Uterus (tissue), 2 donors: ENCODE results near the gene SLIT3.

Source experiments
- CTCF ChIP-seq, 4 experiments: fragments of 200-600 bp in 2 of 4; fragments of 450-650 bp in 2 of 4; sonication (generic) in 2 of 4; IDR thresholded peaks; one replicate each; pipeline ENCODE4 v1.5.1; 2016 to 2019; ENCODE audit warnings: antibody characterized with exemption in 4 of 4, mild to moderate bottlenecking in 2 of 4, moderate library complexity in 1 of 4
- POLR2A ChIP-seq, 2 donors: fragments of 450-650 bp; IDR thresholded peaks; one replicate each; pipeline ENCODE4 v1.6.1; 2016; ENCODE audit warnings: antibody characterized with exemption in 2 of 2, mild to moderate bottlenecking in 1 of 2, moderate library complexity in 1 of 2

GRCh38 chr5:168756453-168757391 is 544.2 kb downstream of the SLIT3 start:
- TF ChIP-seq CTCF (IDR thresholded peaks at IDR 0.05) (no peak), POLR2A (IDR thresholded peaks at IDR 0.05) (no peak)
